GM12864 (cell line): ENCODE data around the gene THSD7A.

ENCODE experiments used
- DNase-seq: peaks from one replicate; pipeline ENCODE4 v3.0.0-alpha.2; 2011; ENCODE audit warnings: low read depth
- H3K4me3 ChIP-seq: 2 replicates; pipeline ENCODE4 v1.5.1; 2011; ENCODE audit warnings: mild to moderate bottlenecking, low read depth, low read length, control low read depth
- CTCF ChIP-seq: IDR thresholded peaks from 2 replicates; pipeline ENCODE4 v1.5.1; 2011; ENCODE audit warnings: low read depth, mild to moderate bottlenecking, moderate library complexity, low read length, control low read depth, inconsistent platforms; ENCODE audit errors: missing control alignments

The THSD7A gene

GRCh38 chr7:11713352-11713751 is 118.6 kb downstream of the THSD7A start:
- no peak overlapping the region for H3K4me3 ChIP-seq
- no peak for TF ChIP-seq CTCF
- no peak for DNase-seq

GRCh38 chr7:11710377-11710776 is 121.6 kb downstream of the THSD7A start:
- DNase-seq: no peak
- H3K4me3 ChIP-seq: no peak overlapping the region
- no peak for TF ChIP-seq CTCF

- TF ChIP-seq CTCF: no peak
- no peak for DNase-seq
- H3K4me3 ChIP-seq: no peak overlapping the region
These were observed 122.8 kb downstream of the THSD7A start for GRCh38 chr7:11709196-11709595.

GRCh38 chr7:11707606-11708193 is 124.3 kb downstream of the THSD7A start:
- H3K4me3 ChIP-seq: no peak overlapping the region
- no peak for DNase-seq
- TF ChIP-seq CTCF: no peak

- H3K4me3 ChIP-seq: no peak overlapping the region
- no peak for TF ChIP-seq CTCF
- no peak for DNase-seq
These were observed 125.1 kb downstream of the THSD7A start for GRCh38 chr7:11706666-11707605.

- H3K4me3 ChIP-seq: no peak overlapping the region
- DNase-seq: no peak
- no peak for TF ChIP-seq CTCF
These were observed 128.2 kb downstream of the THSD7A start for GRCh38 chr7:11703829-11704228.
